Keratinocyte (primary cell): Measurements from ENCODE around the gene MADCAM1. TPM values are rescaled to one million over a fixed set of nuclear protein-coding genes. Genes with fewer than 3 reads are reported as not detected.
A peak's percentile ranks its signal among the peaks of the same experiment; 100 is the strongest.

ENCODE experiments used
- DNase-seq: peaks from one replicate; pipeline ENCODE4 v3.0.0-alpha.2; 2011; ENCODE audit warnings: low read depth, missing footprints, low spot score
- FAIRE-seq: peaks from 2 replicates; lab custom pipeline; 2011; peaks lifted over from hg19 to GRCh38; lab: Jason Lieb, UNC
- H2AFZ ChIP-seq: 2 replicates; pipeline ENCODE4 v1.6.0; 2012; ENCODE audit warnings: low read length, control low read depth, inconsistent platforms; ENCODE audit not compliant: control insufficient read depth
- H3K27ac ChIP-seq: 2 replicates; pipeline ENCODE4 v1.5.1; 2011; ENCODE audit warnings: low read length; ENCODE audit not compliant: control insufficient read depth, insufficient read depth
- H3K27me3 ChIP-seq: 3 replicates; pipeline ENCODE4 v1.6.0; 2011; ENCODE audit warnings: low read length; ENCODE audit not compliant: control insufficient read depth, insufficient read depth; ENCODE audit errors: extremely low read depth
- H3K36me3 ChIP-seq, 2 experiments: 2 replicates in 1 of 2; 3 replicates in 1 of 2; pipeline ENCODE4 v1.5.1; 2011; ENCODE audit warnings: low read length in 2 of 2, mild to moderate bottlenecking in 1 of 2; ENCODE audit not compliant: control insufficient read depth in 2 of 2, insufficient read depth in 2 of 2; ENCODE audit errors: extremely low read depth in 1 of 2
- H3K4me1 ChIP-seq: 3 replicates; pipeline ENCODE4 v1.5.1; 2011; ENCODE audit warnings: low read length; ENCODE audit not compliant: control insufficient read depth, insufficient read depth; ENCODE audit errors: extremely low read depth
- H3K4me2 ChIP-seq: 3 replicates; pipeline ENCODE4 v1.6.0; 2011; ENCODE audit warnings: low read depth, low read length; ENCODE audit not compliant: control insufficient read depth, insufficient read depth; ENCODE audit errors: extremely low read depth
- H3K4me3 ChIP-seq, 3 experiments: fragments of 200-600 bp in 1 of 3; sonication (generic) in 1 of 3; 2 replicates in 2 of 3; 3 replicates in 1 of 3; pipeline ENCODE4 v1.5.1; 2011 to 2016; ENCODE audit warnings: low read length in 3 of 3, mild to moderate bottlenecking in 3 of 3, control low read depth in 2 of 3, inconsistent platforms in 1 of 3, low read depth in 1 of 3, mixed read lengths in 1 of 3, mixed run types in 1 of 3, moderate library complexity in 1 of 3; ENCODE audit not compliant: control insufficient read depth in 2 of 3, insufficient read depth in 2 of 3; ENCODE audit errors: extremely low read depth in 1 of 3
- H3K79me2 ChIP-seq: 2 replicates; pipeline ENCODE4 v1.6.0; 2012; ENCODE audit warnings: low read length; ENCODE audit not compliant: control insufficient read depth, insufficient read depth
- H3K9ac ChIP-seq: 3 replicates; pipeline ENCODE4 v1.6.0; 2011; ENCODE audit warnings: low read length; ENCODE audit not compliant: control insufficient read depth, insufficient read depth; ENCODE audit errors: extremely low read depth
- H3K9me1 ChIP-seq: 3 replicates; pipeline ENCODE4 v1.6.0; 2011; ENCODE audit warnings: low read length; ENCODE audit not compliant: control insufficient read depth, insufficient read depth; ENCODE audit errors: extremely low read depth
- H3K9me3 ChIP-seq: 2 replicates; pipeline ENCODE4 v1.5.1; 2012; ENCODE audit warnings: low read depth, low read length; ENCODE audit not compliant: control insufficient read depth
- H4K20me1 ChIP-seq: 3 replicates; pipeline ENCODE4 v1.6.0; 2011; ENCODE audit warnings: low read length; ENCODE audit not compliant: control insufficient read depth, insufficient read depth; ENCODE audit errors: extremely low read depth
- CTCF ChIP-seq, 3 experiments: IDR thresholded peaks in 1 of 3; conservative IDR thresholded peaks in 1 of 3; optimal IDR thresholded peaks in 1 of 3; 2 replicates in 2 of 3; 3 replicates in 1 of 3; pipeline versions ENCODE3 to v1.5.1; 2011; ENCODE audit warnings: low read length in 3 of 3, mild to moderate bottlenecking in 3 of 3, moderate library complexity in 2 of 3, control low read depth in 1 of 3, inconsistent platforms in 1 of 3; ENCODE audit not compliant: insufficient read depth in 2 of 3; ENCODE audit errors: extremely low read depth in 1 of 3
- EZH2 ChIP-seq: IDR thresholded peaks from one replicate; pipeline ENCODE4 v1.6.1; 2012; ENCODE audit warnings: inconsistent platforms, mild to moderate bottlenecking, low read length, moderate library complexity
- dilution Hi-C: fragments of 300-500 bp; cut with MboI; formaldehyde crosslinking; loops from one replicate; pipeline ENCODE4 v1.7.0; 2020; ENCODE audit warnings: low sequenced_read_pairs; ENCODE audit not compliant: extremely low pct_ligation_motif_present
- polyA plus RNA-seq, 5 experiments: library from polyadenylated mRNA; depleted of rRNA in 3 of 5; stranded (reverse) in 3 of 5; stranded (forward) in 1 of 5; unstranded in 1 of 5; fragments of >200 nt; gene quantifications; 1 replicate in 1 of 5; 2 replicates in 3 of 5; 3 replicates in 1 of 5; pipeline versions ENCODE4 v1.2.1 to v1.2.3, GENCODE V29; 2011 to 2012; ENCODE audit warnings: missing spikeins in 2 of 5, low read depth in 1 of 5, low replicate concordance in 1 of 5

Gene MADCAM1
- polyA plus RNA-seq, 1 donor (not counting 4 experiments of a cell fraction or from before 2014, with no cell fraction given): 0.05 TPM

GRCh38 chr19:517721-518597, 21.7 kb downstream of the MADCAM1 start:
- no peak for TF ChIP-seq CTCF (optimal IDR thresholded peaks at IDR 0.05 in 1 of 3, IDR thresholded peaks at IDR 0.05 in 1 of 3, conservative IDR thresholded peaks at IDR 0.05 in 1 of 3; ENCODE audit: extremely low read depth in 1 of 3, insufficient read depth in 2 of 3, low read length in 3 of 3)
- dilution Hi-C loops: no loop called here
- Histone ChIP-seq H3K4me3 (no peak overlapping the region), H3K27me3 (no peaks in the 10 kb centered on the region), H3K36me3 (peaks cover 2% of the 10 kb centered on the region in 2 experiments), H3K9me1 (no peaks in the 10 kb centered on the region), H3K9ac (no peak overlapping the region), H4K20me1 (no peaks in the 10 kb centered on the region), H3K9me3 (no peaks in the 10 kb centered on the region), H3K4me2 (no peak overlapping the region), H3K27ac (no peak overlapping the region), H3K4me1 (no peaks in the 10 kb centered on the region), H2AFZ (no peak overlapping the region), H3K79me2 (no peaks in the 10 kb centered on the region)
- no peak for DNase-seq
- no peak for FAIRE-seq

DNA sequence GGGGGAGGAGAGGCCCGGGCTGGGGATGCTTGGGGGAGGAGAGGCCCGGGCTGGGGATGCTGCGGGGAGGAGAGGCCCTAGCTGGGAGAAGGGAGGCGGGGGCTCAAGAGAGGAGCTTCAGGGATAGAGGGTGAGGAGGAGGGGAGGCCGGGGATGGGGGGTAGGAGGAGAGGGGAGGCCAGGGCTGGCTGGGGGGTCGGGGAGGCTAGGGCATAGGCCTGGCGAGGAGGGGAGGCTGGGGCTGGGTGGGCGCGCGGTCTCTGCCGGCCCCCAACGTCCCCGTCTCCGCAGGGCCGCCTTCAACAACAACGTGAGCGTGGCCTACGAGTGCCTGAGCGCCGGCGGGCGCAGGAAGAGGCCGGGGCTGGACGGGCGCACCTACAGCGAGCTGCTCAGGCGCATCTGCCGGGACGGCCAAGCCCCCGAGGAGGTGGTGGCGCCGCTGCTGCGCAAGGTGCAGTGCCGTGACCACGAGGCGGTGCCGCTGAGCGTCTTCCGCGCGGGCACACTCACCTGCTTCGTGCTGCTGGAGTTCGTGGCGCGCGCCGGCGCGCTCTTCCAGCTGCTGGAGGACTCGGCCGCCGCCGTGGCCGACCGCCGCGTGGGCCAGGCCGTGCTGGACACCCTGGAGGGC, 22.4 kb downstream of the MADCAM1 start:
- no peaks in the 10 kb centered on the region for H3K9me3 ChIP-seq
- no peak for FAIRE-seq

More for the DNA sequence above, 22.4 kb downstream of the MADCAM1 start:
- dilution Hi-C loops: no loop called here
- H3K27ac ChIP-seq: no peak overlapping the region
- H2AFZ ChIP-seq: no peak overlapping the region
- H3K4me2 ChIP-seq: no peak overlapping the region
- no peaks in the 10 kb centered on the region for H3K27me3 ChIP-seq
- H3K36me3 ChIP-seq: peaks cover 2% of the 10 kb centered on the region in 2 experiments
- TF ChIP-seq EZH2 (no peak), CTCF (optimal IDR thresholded peaks at IDR 0.05 in 1 of 3, IDR thresholded peaks at IDR 0.05 in 1 of 3, conservative IDR thresholded peaks at IDR 0.05 in 1 of 3; ENCODE audit: extremely low read depth in 1 of 3, insufficient read depth in 2 of 3, low read length in 3 of 3) (peak in 2 of 3 experiments; percentile 29 to 68)
- H4K20me1 ChIP-seq: no peaks in the 10 kb centered on the region
- DNase-seq: no peak
- no peak overlapping the region for H3K9ac ChIP-seq
- no peak overlapping the region for H3K4me3 ChIP-seq
- H3K4me1 ChIP-seq: no peaks in the 10 kb centered on the region
- no peaks in the 10 kb centered on the region for H3K79me2 ChIP-seq
- no peaks in the 10 kb centered on the region for H3K9me1 ChIP-seq
